ENCODE measurements around the gene LRTM2. TPM values are rescaled to one million over a fixed set of nuclear protein-coding genes. Genes with fewer than 3 reads are reported as not detected.

LRTM2 gene
- total and polyA plus RNA-seq, 2 of the 4 experiments (the other 2 are of a cell fraction): not detected

GRCh38 chr12:1796515-1797010 lies 23.8 kb upstream of the LRTM2 start:
- H3K23ac ChIP-seq (ENCODE audit: low read depth, low read length): peak overlapping the region; percentile 54; the same call in 1 of the 2 replicates
- peak overlapping the region; percentile 34; the same call in 1 of the 2 replicates for H3K9ac ChIP-seq (ENCODE audit: low read depth, low read length)
- DNase-seq (no peak), ATAC-seq (ENCODE audit: low read depth) (no peak; the same call in 1 of the 2 replicates)
- peak overlapping the region; percentile 86 for H3K4me2 ChIP-seq (ENCODE audit: low read depth, low read length)
- H3K9me3 ChIP-seq (ENCODE audit: control insufficient read depth, insufficient read depth, low read length): no peaks in the 10 kb centered on the region
- H2BK20ac ChIP-seq (ENCODE audit: low read depth, low read length): 0 out of 2 replicates have a peak overlapping the region, but pooled peaks have one; percentile 13
- H2BK120ac ChIP-seq (ENCODE audit: low read depth, low read length): peak overlapping the region; percentile 31; the same call in 1 of the 2 replicates
- H2AK9ac ChIP-seq (replicated peaks; ENCODE audit: low read depth, low read length, poor library complexity): peak overlapping the region; percentile 93
- H3K27ac ChIP-seq (ENCODE audit: insufficient read depth, low read length): no peak overlapping the region; the same call in 1 of the 2 replicates
- dilution Hi-C loops (cut with HindIII; ENCODE audit: low sequenced_read_pairs, unreplicated experiment): no loop called here
- peak overlapping the region; percentile 98 for H2AFZ ChIP-seq (replicated peaks; ENCODE audit: low read length, poor library complexity)
- H3K4me1 ChIP-seq (ENCODE audit: control insufficient read depth, insufficient read depth, low read length): peaks cover 4% of the 10 kb centered on the region; the same call in 1 of the 2 replicates
- intact Hi-C loops (cut with micrococcal nuclease): loop anchor here (1.0 to 5.0 kb wide), 4 partner anchors 144 to 787 kb away; partner anchors contain the start of gene CACNA1C
- H2BK15ac ChIP-seq (ENCODE audit: low read depth, low read length): no peak overlapping the region
- 16% methylated on average over 13 of the region's 43 CpGs; no CpG with 5 or more reads in 1 of the 2 experiments for WGBS, 2 experiments (ENCODE audit: extremely low coverage in 2 of 2, insufficient read length in 1 of 2)
- in situ Hi-C loops (cut with MboI; ENCODE audit: low sequenced_read_pairs): no loop called here
- TF ChIP-seq MAZ (IDR thresholded peaks at IDR 0.05; ENCODE audit: borderline replicate concordance, low read depth, low read length): no peak
- TF ChIP-seq CTCF (conservative IDR thresholded peaks at IDR 0.05; ENCODE audit: low read depth, low read length): no peak
- no peak for TF ChIP-seq MAFK (IDR thresholded peaks at IDR 0.05; ENCODE audit: low read depth, low read length)
- no peak for TF ChIP-seq BHLHE40 (IDR thresholded peaks at IDR 0.05; ENCODE audit: low read depth, low read length)
- no peak for TF ChIP-seq USF2 (IDR thresholded peaks at IDR 0.05; ENCODE audit: low read depth, low read length)
- no peak for TF ChIP-seq RFX5 (IDR thresholded peaks at IDR 0.05; ENCODE audit: low read depth, low read length)
- TF ChIP-seq RCOR1 (IDR thresholded peaks at IDR 0.05; ENCODE audit: insufficient replicate concordance, low read length): no peak
- TF ChIP-seq CEBPB (IDR thresholded peaks at IDR 0.05; ENCODE audit: low read depth, low read length): no peak
- no peak for TF ChIP-seq FOS (IDR thresholded peaks at IDR 0.05; ENCODE audit: low read depth, low read length)
- no peaks in the 10 kb centered on the region for H3K36me3 ChIP-seq (ENCODE audit: control insufficient read depth, insufficient read depth, low read length)
- H3K79me1 ChIP-seq (ENCODE audit: low read depth in 1 of 2, low read length in 2 of 2): 0 out of 4 replicates have a peak, but pooled peaks cover 0 to 3% of the 10 kb centered on the region in 2 experiments
- no peak overlapping the region for H2BK5ac ChIP-seq (ENCODE audit: low read depth, low read length, poor library complexity, severe bottlenecking)
- peak overlapping the region; percentile 37 for H3K4me3 ChIP-seq (ENCODE audit: insufficient read depth, low read depth, low read length)
- POLR2A ChIA-PET (ENCODE audit: unreplicated experiment): no interaction called here
- no peaks in the 10 kb centered on the region for H4K20me1 ChIP-seq (ENCODE audit: insufficient read depth, low read length)
- BruUV-seq (replicated peaks): no TSS peak
- H3K4ac ChIP-seq (ENCODE audit: low read depth, low read length): peak overlapping the region; percentile 34
- peaks cover 4% of the 10 kb centered on the region; the same call in 1 of the 2 replicates for H3K9me1 ChIP-seq (ENCODE audit: insufficient read depth, low read length)
- H3K14ac ChIP-seq (replicated peaks; ENCODE audit: low read depth, low read length): peak overlapping the region; percentile 74
- no peak overlapping the region for H3K18ac ChIP-seq (ENCODE audit: low read depth, low read length)
- CTCF ChIA-PET: no interaction called here
- peak overlapping the region; percentile 1; the same call in 1 of the 2 replicates for H4K91ac ChIP-seq (ENCODE audit: insufficient read depth, low read depth, low read length)
- H3K27me3 ChIP-seq (ENCODE audit: control insufficient read depth, insufficient read depth, low read length): no peaks in the 10 kb centered on the region; the same call in 1 of the 2 replicates
- H4K8ac ChIP-seq (ENCODE audit: low read depth in 2 of 2, low read length in 2 of 2): peak overlapping the region; percentile 51 to 88
- peak overlapping the region; percentile 53 for H4K5ac ChIP-seq (ENCODE audit: low read depth, low read length)
- H2AK5ac ChIP-seq (ENCODE audit: low read depth, low read length): peak overlapping the region; percentile 23; the same call in 1 of the 2 replicates
- H3K56ac ChIP-seq (ENCODE audit: extremely low read depth, insufficient read depth, low read length): no peak overlapping the region

Measured in IMR-90 (cell line).